H9 (cell line): ENCODE data around the gene MOCOS. TPM values are rescaled to one million over a fixed set of nuclear protein-coding genes. Genes with fewer than 3 reads are reported as not detected.

Source experiments
- DNase-seq: peaks from one replicate; pipeline ENCODE4 v3.0.0-alpha.2; 2017
- H2AFZ ChIP-seq: one replicate; pipeline ENCODE4 v1.6.1; 2013; ENCODE audit warnings: mild to moderate bottlenecking, low read length, control low read depth, moderate library complexity
- H2AK5ac ChIP-seq: 2 replicates; pipeline ENCODE4 v1.6.1; 2013; ENCODE audit warnings: low read length, control low read depth, mixed read lengths; ENCODE audit not compliant: insufficient read length
- H2BK120ac ChIP-seq: one replicate; pipeline ENCODE4 v1.6.1; 2013; ENCODE audit warnings: low read depth, mild to moderate bottlenecking, low read length, control low read depth, inconsistent platforms; ENCODE audit not compliant: poor library complexity, severe bottlenecking
- H2BK12ac ChIP-seq: 2 replicates; pipeline ENCODE4 v1.6.1; 2013; ENCODE audit warnings: low read length, control low read depth, mixed read lengths, low read depth; ENCODE audit not compliant: insufficient read length
- H2BK15ac ChIP-seq: 2 replicates; pipeline ENCODE4 v1.6.1; 2013; ENCODE audit warnings: low read depth, low read length, control low read depth
- H2BK20ac ChIP-seq: one replicate; pipeline ENCODE4 v1.6.1; 2013; ENCODE audit warnings: low read depth, mild to moderate bottlenecking, low read length, control low read depth, inconsistent platforms; ENCODE audit not compliant: poor library complexity, severe bottlenecking
- H2BK5ac ChIP-seq: 2 replicates; pipeline ENCODE4 v1.6.1; 2013; ENCODE audit warnings: low read length, control low read depth, mixed read lengths; ENCODE audit not compliant: insufficient read length
- H3K14ac ChIP-seq: 2 replicates; pipeline ENCODE4 v1.6.1; 2013; ENCODE audit warnings: low read length, control low read depth; ENCODE audit not compliant: insufficient read depth
- H3K18ac ChIP-seq: 2 replicates; pipeline ENCODE4 v1.6.1; 2013; ENCODE audit warnings: low read depth, mild to moderate bottlenecking, mixed read lengths, low read length, control low read depth; ENCODE audit not compliant: insufficient read length
- H3K23ac ChIP-seq: 2 replicates; pipeline ENCODE4 v1.6.1; 2013; ENCODE audit warnings: low read length, control low read depth, mixed read lengths, low read depth; ENCODE audit not compliant: insufficient read length
- H3K23me2 ChIP-seq: 2 replicates; pipeline ENCODE4 v1.6.1; 2013; ENCODE audit warnings: low read depth, mild to moderate bottlenecking, mixed read lengths, low read length, control low read depth; ENCODE audit not compliant: insufficient read length, poor library complexity, severe bottlenecking
- H3K27ac ChIP-seq: 2 replicates; pipeline ENCODE4 v1.5.1; 2013; ENCODE audit warnings: low read length, control low read depth, mixed read lengths, low read depth; ENCODE audit not compliant: insufficient read length
- H3K27me3 ChIP-seq: 2 replicates; pipeline ENCODE4 v1.6.1; 2013; ENCODE audit warnings: low read length, control low read depth, inconsistent platforms; ENCODE audit not compliant: insufficient read depth
- H3K4ac ChIP-seq: 2 replicates; pipeline ENCODE4 v1.6.1; 2013; ENCODE audit warnings: low read depth, mild to moderate bottlenecking, control low read depth, inconsistent platforms, low read length, moderate library complexity
- H3K4me1 ChIP-seq: 2 replicates; pipeline ENCODE4 v1.6.1; 2013; ENCODE audit warnings: low read length, control low read depth, inconsistent platforms; ENCODE audit not compliant: insufficient read depth
- H3K4me2 ChIP-seq: 2 replicates; pipeline ENCODE4 v1.6.1; 2013; ENCODE audit warnings: low read length, control low read depth, mixed read lengths; ENCODE audit not compliant: insufficient read length, insufficient read depth
- H3K56ac ChIP-seq: 2 replicates; pipeline ENCODE4 v1.6.1; 2013; ENCODE audit warnings: low read depth, mild to moderate bottlenecking, mixed read lengths, low read length, control low read depth; ENCODE audit not compliant: insufficient read length
- H3K79me1 ChIP-seq: 2 replicates; pipeline ENCODE4 v1.6.1; 2013; ENCODE audit warnings: low read depth, mild to moderate bottlenecking, moderate library complexity, low read length, control low read depth, inconsistent platforms; ENCODE audit not compliant: insufficient read depth, poor library complexity, severe bottlenecking
- H3K79me2 ChIP-seq: 2 replicates; pipeline ENCODE4 v1.6.1; 2013; ENCODE audit warnings: low read length, control low read depth, inconsistent platforms; ENCODE audit not compliant: insufficient read depth
- H3K9ac ChIP-seq: 2 replicates; pipeline ENCODE4 v1.6.1; 2013; ENCODE audit warnings: low read length, control low read depth, mixed read lengths; ENCODE audit not compliant: insufficient read length; ENCODE audit errors: extremely low read depth
- H3K9me3 ChIP-seq: one replicate; pipeline ENCODE4 v1.6.1; 2013; ENCODE audit warnings: low read depth, low read length, inconsistent platforms; ENCODE audit not compliant: control insufficient read depth
- H3T11ph ChIP-seq: one replicate; pipeline ENCODE4 v1.6.1; 2013; ENCODE audit warnings: mild to moderate bottlenecking, low read length, control low read depth, inconsistent platforms
- H4K20me1 ChIP-seq: one replicate; pipeline ENCODE4 v1.6.1; 2013; ENCODE audit not compliant: control insufficient read depth, insufficient read length, insufficient read depth
- H4K5ac ChIP-seq: 2 replicates; pipeline ENCODE4 v1.6.1; 2013; ENCODE audit warnings: low read depth, mild to moderate bottlenecking, mixed read lengths, low read length, control low read depth; ENCODE audit not compliant: insufficient read length
- H4K8ac ChIP-seq: replicated peaks from 2 replicates; pipeline ENCODE4 v1.6.1; 2013; ENCODE audit warnings: low read length, control low read depth, mixed read lengths, low read depth; ENCODE audit not compliant: insufficient read length
- H4K91ac ChIP-seq: 2 replicates; pipeline ENCODE4 v1.6.1; 2013; ENCODE audit warnings: low read depth, mild to moderate bottlenecking, moderate library complexity, mixed read lengths, low read length, control low read depth; ENCODE audit not compliant: insufficient read length
- H3K27ac Mint-ChIP-seq, 3 experiments: 2 replicates in 2 of 3; 3 replicates in 1 of 3; pipeline ENCODE4 v1.8.0; 2020 to 2021; ENCODE audit warnings: mixed read lengths in 3 of 3, mild to moderate bottlenecking in 1 of 3, moderate library complexity in 1 of 3
- H3K27me3 Mint-ChIP-seq: 2 replicates; pipeline ENCODE4 v1.8.0; 2021; ENCODE audit warnings: low read depth, mild to moderate bottlenecking, moderate library complexity, mixed read lengths
- H3K36me3 Mint-ChIP-seq, 3 experiments: 2 replicates in 2 of 3; 3 replicates in 1 of 3; pipeline ENCODE4 v1.8.0; 2020 to 2021; ENCODE audit warnings: low read depth in 3 of 3, mixed read lengths in 3 of 3; ENCODE audit not compliant: insufficient read depth in 1 of 3
- H3K4me1 Mint-ChIP-seq, 2 experiments: 2 replicates each; pipeline ENCODE4 v1.8.0; 2020; ENCODE audit warnings: mixed read lengths in 2 of 2
- H3K4me3 Mint-ChIP-seq, 2 experiments: 2 replicates in 1 of 2; 3 replicates in 1 of 2; pipeline ENCODE4 v1.8.0; 2020 to 2021; ENCODE audit warnings: mild to moderate bottlenecking in 2 of 2, mixed read lengths in 2 of 2, moderate library complexity in 1 of 2
- H3K9me3 Mint-ChIP-seq, 2 experiments: 2 replicates in 1 of 2; 3 replicates in 1 of 2; pipeline ENCODE4 v1.8.0; 2020; ENCODE audit warnings: mild to moderate bottlenecking in 2 of 2, mixed read lengths in 2 of 2, moderate library complexity in 1 of 2
- WGBS: extraction: QIAGEN DNeasy Blood & Tissue Kit; methylation state at CpG from one replicate; pipeline ENCODE4 v1.1.7; 2013; ENCODE audit warnings: missing lambda C conversion rate, low lambda C conversion rate, mixed read lengths; ENCODE audit not compliant: insufficient read length; ENCODE audit errors: extremely low coverage; 5-methylcytosine and 5-hydroxymethylcytosine counted together
- total RNA-seq: library from RNA; stranded (reverse); gene quantifications from 2 replicates; pipeline ENCODE4 v1.2.1, GENCODE V29; 2021
- TF ChIP-seq, protein P1 (sequence below): fragments of 200-600 bp; sonication (generic); conservative IDR thresholded peaks from 3 replicates; pipeline ENCODE4 v1.8.0; 2021; ENCODE audit warnings: antibody characterized with exemption, mild to moderate bottlenecking

The MOCOS gene
- total RNA-seq, 1 experiment from 2014 or later, result 6.0 TPM

- H4K91ac ChIP-seq, result no peak overlapping the region
- no peak overlapping the region for H2BK120ac ChIP-seq
- DNase-seq, result no peak
- no peak overlapping the region for H3K18ac ChIP-seq
- no peaks in the 10 kb centered on the region for H3K27me3 ChIP-seq
- H3K27ac ChIP-seq, result no peak overlapping the region
- H3K4me1 Mint-ChIP-seq, result no peaks in the 10 kb centered on the region
- no peak overlapping the region for H3K9ac ChIP-seq
- H3K9me3 Mint-ChIP-seq, result no peaks in the 10 kb centered on the region
- H3K14ac ChIP-seq, result no peak overlapping the region
- H3K23me2 ChIP-seq, result no peaks in the 10 kb centered on the region
- no peaks in the 10 kb centered on the region for H3K27me3 Mint-ChIP-seq
- H3K79me1 ChIP-seq, result no peaks in the 10 kb centered on the region
- no peak overlapping the region for H2BK12ac ChIP-seq
- TF ChIP-seq, protein P1, sequence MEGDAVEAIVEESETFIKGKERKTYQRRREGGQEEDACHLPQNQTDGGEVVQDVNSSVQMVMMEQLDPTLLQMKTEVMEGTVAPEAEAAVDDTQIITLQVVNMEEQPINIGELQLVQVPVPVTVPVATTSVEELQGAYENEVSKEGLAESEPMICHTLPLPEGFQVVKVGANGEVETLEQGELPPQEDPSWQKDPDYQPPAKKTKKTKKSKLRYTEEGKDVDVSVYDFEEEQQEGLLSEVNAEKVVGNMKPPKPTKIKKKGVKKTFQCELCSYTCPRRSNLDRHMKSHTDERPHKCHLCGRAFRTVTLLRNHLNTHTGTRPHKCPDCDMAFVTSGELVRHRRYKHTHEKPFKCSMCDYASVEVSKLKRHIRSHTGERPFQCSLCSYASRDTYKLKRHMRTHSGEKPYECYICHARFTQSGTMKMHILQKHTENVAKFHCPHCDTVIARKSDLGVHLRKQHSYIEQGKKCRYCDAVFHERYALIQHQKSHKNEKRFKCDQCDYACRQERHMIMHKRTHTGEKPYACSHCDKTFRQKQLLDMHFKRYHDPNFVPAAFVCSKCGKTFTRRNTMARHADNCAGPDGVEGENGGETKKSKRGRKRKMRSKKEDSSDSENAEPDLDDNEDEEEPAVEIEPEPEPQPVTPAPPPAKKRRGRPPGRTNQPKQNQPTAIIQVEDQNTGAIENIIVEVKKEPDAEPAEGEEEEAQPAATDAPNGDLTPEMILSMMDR, result no peak
- H3K36me3 Mint-ChIP-seq, result peaks cover 40 to 90% (median 87%) of the 10 kb centered on the region in 3 experiments; a peak in 6 of 7 replicates
- H2AK5ac ChIP-seq, result no peak overlapping the region
- WGBS, result no CpG with 5 or more reads among the region's 1 CpG
- H3K27ac Mint-ChIP-seq, result no peak overlapping the region
- no peak overlapping the region for H3T11ph ChIP-seq
- H3K4ac ChIP-seq, result no peak overlapping the region
- no peak overlapping the region for H3K23ac ChIP-seq
- H3K79me2 ChIP-seq, result no peaks in the 10 kb centered on the region
- H4K20me1 ChIP-seq, result no peaks in the 10 kb centered on the region
- no peak overlapping the region for H3K56ac ChIP-seq
- H4K5ac ChIP-seq, result no peak overlapping the region
- no peak overlapping the region for H2BK15ac ChIP-seq
- H2AFZ ChIP-seq, result no peak overlapping the region
- no peak overlapping the region for H4K8ac ChIP-seq
- no peaks in the 10 kb centered on the region for H3K4me1 ChIP-seq
- H3K9me3 ChIP-seq, result no peaks in the 10 kb centered on the region
- H2BK5ac ChIP-seq, result no peak overlapping the region
- H2BK20ac ChIP-seq, result no peak overlapping the region
- H3K4me2 ChIP-seq, result no peak overlapping the region
- no peak overlapping the region for H3K4me3 Mint-ChIP-seq
Measured at GRCh38 chr18:36162981-36163380, 24.3 kb upstream of the MOCOS start.
